ENCODE data around the gene CLCA2.

CLCA2 gene

DNA sequence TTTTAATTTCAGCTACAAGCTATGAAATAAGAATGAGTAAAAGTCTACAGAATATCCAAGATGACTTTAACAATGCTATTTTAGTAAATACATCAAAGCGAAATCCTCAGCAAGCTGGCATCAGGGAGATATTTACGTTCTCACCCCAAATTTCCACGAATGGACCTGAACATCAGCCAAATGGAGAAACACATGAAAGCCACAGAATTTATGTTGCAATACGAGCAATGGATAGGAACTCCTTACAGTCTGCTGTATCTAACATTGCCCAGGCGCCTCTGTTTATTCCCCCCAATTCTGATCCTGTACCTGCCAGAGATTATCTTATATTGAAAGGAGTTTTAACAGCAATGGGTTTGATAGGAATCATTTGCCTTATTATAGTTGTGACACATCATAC lies 31.1 kb downstream of the CLCA2 start:
- TF ChIP-seq, protein P1, sequence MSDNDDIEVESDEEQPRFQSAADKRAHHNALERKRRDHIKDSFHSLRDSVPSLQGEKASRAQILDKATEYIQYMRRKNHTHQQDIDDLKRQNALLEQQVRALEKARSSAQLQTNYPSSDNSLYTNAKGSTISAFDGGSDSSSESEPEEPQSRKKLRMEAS (IDR thresholded peaks at IDR 0.05; ENCODE audit: low read depth, low read length) = no peak
- no peak for TF ChIP-seq MYC (IDR thresholded peaks at IDR 0.05; ENCODE audit: low read depth, low read length)
- TF ChIP-seq POLR2A (IDR thresholded peaks at IDR 0.05; ENCODE audit: extremely low read depth, insufficient read length) = no peak
- TF ChIP-seq, protein P2, sequence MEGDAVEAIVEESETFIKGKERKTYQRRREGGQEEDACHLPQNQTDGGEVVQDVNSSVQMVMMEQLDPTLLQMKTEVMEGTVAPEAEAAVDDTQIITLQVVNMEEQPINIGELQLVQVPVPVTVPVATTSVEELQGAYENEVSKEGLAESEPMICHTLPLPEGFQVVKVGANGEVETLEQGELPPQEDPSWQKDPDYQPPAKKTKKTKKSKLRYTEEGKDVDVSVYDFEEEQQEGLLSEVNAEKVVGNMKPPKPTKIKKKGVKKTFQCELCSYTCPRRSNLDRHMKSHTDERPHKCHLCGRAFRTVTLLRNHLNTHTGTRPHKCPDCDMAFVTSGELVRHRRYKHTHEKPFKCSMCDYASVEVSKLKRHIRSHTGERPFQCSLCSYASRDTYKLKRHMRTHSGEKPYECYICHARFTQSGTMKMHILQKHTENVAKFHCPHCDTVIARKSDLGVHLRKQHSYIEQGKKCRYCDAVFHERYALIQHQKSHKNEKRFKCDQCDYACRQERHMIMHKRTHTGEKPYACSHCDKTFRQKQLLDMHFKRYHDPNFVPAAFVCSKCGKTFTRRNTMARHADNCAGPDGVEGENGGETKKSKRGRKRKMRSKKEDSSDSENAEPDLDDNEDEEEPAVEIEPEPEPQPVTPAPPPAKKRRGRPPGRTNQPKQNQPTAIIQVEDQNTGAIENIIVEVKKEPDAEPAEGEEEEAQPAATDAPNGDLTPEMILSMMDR (IDR thresholded peaks at IDR 0.05; ENCODE audit: low read depth, low read length) = no peak
- no peak for DNase-seq (ENCODE audit: low read depth)
- no peak overlapping the region for H3K4me3 ChIP-seq (ENCODE audit: low read depth, low read length)

DNA sequence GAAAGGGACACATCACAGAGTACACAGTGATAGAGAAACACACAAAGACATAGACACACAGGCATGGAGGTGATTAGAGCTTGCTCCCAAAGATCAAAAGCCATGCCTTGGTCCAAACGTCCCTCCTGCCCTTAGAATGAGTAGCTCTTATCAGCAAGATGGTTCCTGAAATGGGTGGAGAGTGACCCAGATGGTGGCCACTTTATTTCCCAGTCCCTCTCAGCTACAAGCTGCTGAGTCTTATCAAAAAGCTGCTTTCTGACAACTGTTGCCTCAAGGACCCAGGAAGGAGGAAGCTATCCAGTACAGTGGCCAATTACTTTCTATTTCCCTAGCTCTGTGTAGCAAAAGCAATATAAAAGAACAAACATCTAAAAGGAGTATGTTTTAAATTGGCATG lies 37.0 kb downstream of the CLCA2 start:
- TF ChIP-seq POLR2A (IDR thresholded peaks at IDR 0.05; ENCODE audit: extremely low read depth, insufficient read length) (no peak), MYC (IDR thresholded peaks at IDR 0.05; ENCODE audit: low read depth, low read length) (no peak)
- TF ChIP-seq, protein P1 (IDR thresholded peaks at IDR 0.05; ENCODE audit: low read depth, low read length) = no peak
- TF ChIP-seq, protein P2 (IDR thresholded peaks at IDR 0.05; ENCODE audit: low read depth, low read length) = no peak
- no peak for DNase-seq (ENCODE audit: low read depth)
- no peak overlapping the region for H3K4me3 ChIP-seq (ENCODE audit: low read depth, low read length)

DNA sequence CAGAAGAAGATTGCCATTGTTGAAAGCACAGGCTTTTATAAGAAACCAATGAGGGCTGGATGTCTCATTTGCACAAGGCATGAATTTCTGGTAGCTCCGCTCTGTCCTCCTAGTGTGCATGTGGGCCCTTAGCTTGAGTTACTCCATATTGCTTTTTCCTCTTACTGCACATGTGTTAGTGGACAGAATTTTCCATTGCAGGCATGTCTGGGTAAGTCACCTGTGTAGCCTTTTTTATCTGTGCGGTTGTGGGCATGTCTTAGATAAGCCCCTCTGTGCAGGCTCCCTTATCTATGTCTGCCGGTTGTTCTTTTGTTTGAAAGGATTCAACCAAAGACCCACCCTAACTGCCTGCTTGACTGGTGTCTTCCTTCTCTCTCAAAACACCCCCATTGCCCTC lies 37.5 kb downstream of the CLCA2 start:
- H3K4me3 ChIP-seq (ENCODE audit: low read depth, low read length) = no peak overlapping the region
- no peak for DNase-seq (ENCODE audit: low read depth)
- TF ChIP-seq POLR2A (IDR thresholded peaks at IDR 0.05; ENCODE audit: extremely low read depth, insufficient read length) = no peak
- TF ChIP-seq, protein P1 (IDR thresholded peaks at IDR 0.05; ENCODE audit: low read depth, low read length) = no peak
- TF ChIP-seq MYC (IDR thresholded peaks at IDR 0.05; ENCODE audit: low read depth, low read length) = no peak
- TF ChIP-seq, protein P2 (IDR thresholded peaks at IDR 0.05; ENCODE audit: low read depth, low read length) = no peak

DNA sequence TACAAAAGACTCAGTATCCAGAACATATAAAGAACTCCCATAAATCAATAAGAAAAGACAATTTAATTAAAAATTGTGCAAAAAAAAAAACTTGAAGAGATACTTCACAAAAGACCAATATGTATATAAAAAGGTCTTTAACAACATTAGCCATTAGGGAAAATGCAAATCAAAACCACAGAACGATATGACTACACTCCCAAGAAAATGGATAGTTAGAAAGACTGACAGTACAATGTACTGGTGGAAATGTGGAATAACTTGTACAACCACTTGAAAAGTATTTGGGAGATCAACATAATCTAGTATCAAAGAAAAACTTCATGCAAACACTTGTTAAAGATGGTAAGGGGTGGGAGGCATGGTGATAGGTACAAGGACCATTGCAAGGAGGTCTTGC lies 40.8 kb downstream of the CLCA2 start:
- TF ChIP-seq, protein P1 (IDR thresholded peaks at IDR 0.05; ENCODE audit: low read depth, low read length) = no peak
- TF ChIP-seq MYC (IDR thresholded peaks at IDR 0.05; ENCODE audit: low read depth, low read length) (no peak), POLR2A (IDR thresholded peaks at IDR 0.05; ENCODE audit: extremely low read depth, insufficient read length) (no peak)
- TF ChIP-seq, protein P2 (IDR thresholded peaks at IDR 0.05; ENCODE audit: low read depth, low read length) = no peak
- DNase-seq (ENCODE audit: low read depth) = no peak
- no peak overlapping the region for H3K4me3 ChIP-seq (ENCODE audit: low read depth, low read length)

DNA sequence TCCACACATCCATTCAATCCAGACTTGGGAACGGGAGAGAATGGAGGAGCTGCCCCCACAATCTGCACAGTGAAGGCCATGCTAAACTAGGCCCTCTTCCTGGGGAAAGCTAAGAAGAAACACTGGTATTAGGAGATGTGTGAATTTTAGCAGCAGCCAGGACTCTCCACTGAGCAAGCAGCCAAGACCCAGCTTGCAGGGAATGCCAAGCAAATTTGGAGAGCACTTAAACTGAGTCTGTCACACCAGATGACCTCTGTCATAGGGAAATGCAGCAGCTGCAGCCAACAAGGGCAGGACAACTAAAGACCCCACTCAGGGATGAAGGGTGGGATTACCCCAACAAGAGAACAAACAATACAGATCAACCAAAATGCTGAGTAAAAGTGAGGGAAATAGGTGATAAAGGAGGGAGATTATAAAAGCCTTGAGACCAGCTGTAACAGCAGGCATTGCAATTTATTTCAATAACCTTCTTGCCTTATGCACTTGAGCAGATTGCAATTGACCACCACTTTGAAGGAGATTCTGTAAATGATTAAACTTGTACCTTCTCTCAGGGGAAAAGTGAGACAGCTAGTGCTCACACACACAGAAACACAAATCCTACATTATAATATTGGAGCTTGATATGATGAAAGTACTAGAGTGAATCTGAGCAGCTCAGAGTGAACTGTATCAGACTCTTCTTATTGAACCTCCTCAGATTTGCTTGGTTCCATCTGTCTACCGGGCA lies 42.3 kb downstream of the CLCA2 start:
- no peak overlapping the region for H3K4me3 ChIP-seq (ENCODE audit: low read depth, low read length)
- DNase-seq (ENCODE audit: low read depth) = no peak
- TF ChIP-seq POLR2A (IDR thresholded peaks at IDR 0.05; ENCODE audit: extremely low read depth, insufficient read length) = no peak

DNA sequence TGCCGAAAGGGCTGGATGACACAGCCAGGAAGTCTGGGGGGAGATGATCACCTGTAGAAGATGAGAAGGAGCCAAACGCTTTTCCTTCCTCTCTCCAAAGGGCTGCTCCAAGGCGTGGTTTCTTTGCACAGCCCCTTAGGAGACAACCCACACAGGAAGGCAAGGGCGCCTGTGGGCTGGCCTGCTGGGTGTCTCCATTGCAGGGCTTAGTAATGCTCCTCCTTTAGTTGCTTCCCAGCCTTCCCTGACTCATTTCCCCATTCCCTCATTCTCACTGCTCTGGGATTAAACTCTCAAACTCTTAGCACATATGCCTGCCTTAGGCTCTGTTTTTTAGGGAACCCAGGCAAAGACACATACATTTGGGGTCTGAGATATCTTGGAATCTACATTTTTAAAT lies 43.0 kb downstream of the CLCA2 start:
- TF ChIP-seq, protein P2 (IDR thresholded peaks at IDR 0.05; ENCODE audit: low read depth, low read length) = no peak
- TF ChIP-seq, protein P1 (IDR thresholded peaks at IDR 0.05; ENCODE audit: low read depth, low read length) = no peak
- TF ChIP-seq MYC (IDR thresholded peaks at IDR 0.05; ENCODE audit: low read depth, low read length) (no peak), POLR2A (IDR thresholded peaks at IDR 0.05; ENCODE audit: extremely low read depth, insufficient read length) (no peak)
- DNase-seq (ENCODE audit: low read depth) = no peak

More for the DNA sequence above, 43.0 kb downstream of the CLCA2 start:
- no peak overlapping the region for H3K4me3 ChIP-seq (ENCODE audit: low read depth, low read length)

All from NB4 (cell line).